ENCODE data around the gene DIP2C.

The DIP2C gene

GRCh38 chr10:569961-570627 lies 119.4 kb downstream of the DIP2C start:
- Histone ChIP-seq H3K27ac (no peak overlapping the region), H3K27me3 (replicated peaks) (no peaks in the 10 kb centered on the region), H3K4me3 (ENCODE audit: low read depth, low read length) (no peak overlapping the region), H3K36me3 (replicated peaks) (no peaks in the 10 kb centered on the region)
- no peak for DNase-seq
- TF ChIP-seq, protein P1, sequence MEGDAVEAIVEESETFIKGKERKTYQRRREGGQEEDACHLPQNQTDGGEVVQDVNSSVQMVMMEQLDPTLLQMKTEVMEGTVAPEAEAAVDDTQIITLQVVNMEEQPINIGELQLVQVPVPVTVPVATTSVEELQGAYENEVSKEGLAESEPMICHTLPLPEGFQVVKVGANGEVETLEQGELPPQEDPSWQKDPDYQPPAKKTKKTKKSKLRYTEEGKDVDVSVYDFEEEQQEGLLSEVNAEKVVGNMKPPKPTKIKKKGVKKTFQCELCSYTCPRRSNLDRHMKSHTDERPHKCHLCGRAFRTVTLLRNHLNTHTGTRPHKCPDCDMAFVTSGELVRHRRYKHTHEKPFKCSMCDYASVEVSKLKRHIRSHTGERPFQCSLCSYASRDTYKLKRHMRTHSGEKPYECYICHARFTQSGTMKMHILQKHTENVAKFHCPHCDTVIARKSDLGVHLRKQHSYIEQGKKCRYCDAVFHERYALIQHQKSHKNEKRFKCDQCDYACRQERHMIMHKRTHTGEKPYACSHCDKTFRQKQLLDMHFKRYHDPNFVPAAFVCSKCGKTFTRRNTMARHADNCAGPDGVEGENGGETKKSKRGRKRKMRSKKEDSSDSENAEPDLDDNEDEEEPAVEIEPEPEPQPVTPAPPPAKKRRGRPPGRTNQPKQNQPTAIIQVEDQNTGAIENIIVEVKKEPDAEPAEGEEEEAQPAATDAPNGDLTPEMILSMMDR (IDR thresholded peaks at IDR 0.05; ENCODE audit: low read depth, low read length, missing control alignments) = no peak
- in situ Hi-C loops (cut with HindIII; ENCODE audit: low pct_ligation_motif_present, low sequenced_read_pairs) = no loop called here

DNA sequence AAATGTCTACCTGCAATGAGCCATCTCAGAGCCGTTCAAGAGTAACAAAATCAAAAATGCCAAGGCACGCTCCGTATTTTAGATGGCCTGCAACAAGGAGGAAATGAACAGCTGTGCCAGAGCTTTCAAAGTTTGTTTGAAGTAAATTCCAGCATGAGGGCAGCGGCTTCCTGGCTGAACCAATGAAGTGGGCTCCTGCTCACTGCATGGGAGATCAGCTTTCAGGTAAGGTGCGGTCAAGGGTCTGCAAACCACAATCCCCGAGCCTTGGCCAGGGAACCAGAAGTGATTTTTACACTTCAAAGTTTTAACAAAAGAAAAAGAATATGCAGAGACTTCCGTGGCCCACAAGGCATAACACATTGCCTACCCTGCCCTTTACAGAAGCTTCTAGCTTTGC lies 120.6 kb downstream of the DIP2C start:
- no peak overlapping the region for H3K27ac ChIP-seq
- H3K4me3 ChIP-seq (ENCODE audit: low read depth, low read length) = no peak overlapping the region
- in situ Hi-C loops (cut with HindIII; ENCODE audit: low pct_ligation_motif_present, low sequenced_read_pairs) = no loop called here
- H3K27me3 ChIP-seq (replicated peaks) = no peaks in the 10 kb centered on the region
- no peaks in the 10 kb centered on the region for H3K36me3 ChIP-seq (replicated peaks)
- TF ChIP-seq, protein P1 (IDR thresholded peaks at IDR 0.05; ENCODE audit: low read depth, low read length, missing control alignments) = no peak
- no peak for DNase-seq

DNA sequence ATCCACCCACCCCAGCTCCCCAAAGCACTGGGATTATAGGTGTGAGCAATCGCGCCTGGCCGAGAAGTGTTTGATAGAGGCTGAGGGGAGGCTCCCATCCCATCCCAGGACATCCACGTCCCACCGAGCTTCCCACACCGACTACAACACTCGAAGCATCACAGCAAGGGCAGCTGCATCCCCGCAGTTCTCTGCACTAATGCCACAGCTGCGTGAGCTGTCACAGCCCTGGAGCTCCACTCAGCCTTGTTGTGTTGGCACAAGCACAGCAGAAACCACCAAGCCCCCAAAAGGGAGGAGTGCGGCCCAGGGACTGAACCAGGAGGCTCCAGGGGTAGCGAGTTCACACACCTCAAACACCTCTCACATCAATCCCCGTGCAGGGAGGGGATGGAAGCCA lies 121.6 kb downstream of the DIP2C start:
- Histone ChIP-seq H3K27me3 (replicated peaks) (no peaks in the 10 kb centered on the region), H3K27ac (no peak overlapping the region), H3K36me3 (replicated peaks) (no peaks in the 10 kb centered on the region), H3K4me3 (ENCODE audit: low read depth, low read length) (no peak overlapping the region)
- TF ChIP-seq, protein P1 (IDR thresholded peaks at IDR 0.05; ENCODE audit: low read depth, low read length, missing control alignments) = no peak
- in situ Hi-C loops (cut with HindIII; ENCODE audit: low pct_ligation_motif_present, low sequenced_read_pairs) = no loop called here
- no peak for DNase-seq

DNA sequence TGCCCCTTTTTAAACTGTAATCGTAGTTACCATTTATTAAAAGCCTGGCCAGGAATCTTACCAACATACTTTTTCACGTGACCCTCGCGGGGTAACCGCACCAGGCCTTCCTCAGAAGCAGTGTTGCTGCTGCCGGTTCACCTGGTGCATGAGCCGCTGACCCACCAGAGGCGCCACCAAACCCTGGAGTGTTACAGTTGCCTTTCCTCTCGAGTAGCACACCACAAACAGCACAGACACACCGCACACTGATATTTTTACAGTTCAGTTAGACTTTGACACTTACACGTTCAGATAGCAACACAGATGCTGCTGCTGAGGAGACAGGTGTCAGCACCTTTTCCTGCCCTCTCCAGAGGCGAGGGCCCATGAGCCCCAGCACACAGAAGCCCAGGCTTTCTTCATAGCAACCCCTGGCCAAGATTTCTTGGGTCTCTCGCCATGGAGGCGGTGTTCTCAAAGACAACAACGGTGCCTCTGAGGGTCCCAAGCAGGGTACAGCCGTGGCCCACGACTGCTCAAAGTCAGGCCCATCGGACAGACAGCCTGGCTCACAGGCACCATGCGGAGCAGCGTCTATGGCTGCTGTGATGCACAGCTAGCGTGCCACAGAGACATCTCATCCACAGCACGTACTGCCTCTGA lies 123.1 kb downstream of the DIP2C start:
- Histone ChIP-seq H3K27ac (no peak overlapping the region), H3K36me3 (replicated peaks) (no peaks in the 10 kb centered on the region), H3K27me3 (replicated peaks) (no peaks in the 10 kb centered on the region), H3K4me3 (ENCODE audit: low read depth, low read length) (no peak overlapping the region)
- no peak for DNase-seq
- TF ChIP-seq, protein P1 (IDR thresholded peaks at IDR 0.05; ENCODE audit: low read depth, low read length, missing control alignments) = no peak
- in situ Hi-C loops (cut with HindIII; ENCODE audit: low pct_ligation_motif_present, low sequenced_read_pairs) = no loop called here

GRCh38 chr10:565676-566075 lies 123.8 kb downstream of the DIP2C start:
- Histone ChIP-seq H3K27me3 (replicated peaks) (no peaks in the 10 kb centered on the region), H3K27ac (no peak overlapping the region), H3K4me3 (ENCODE audit: low read depth, low read length) (no peak overlapping the region), H3K36me3 (replicated peaks) (no peaks in the 10 kb centered on the region)
- in situ Hi-C loops (cut with HindIII; ENCODE audit: low pct_ligation_motif_present, low sequenced_read_pairs) = no loop called here
- TF ChIP-seq, protein P1 (IDR thresholded peaks at IDR 0.05; ENCODE audit: low read depth, low read length, missing control alignments) = no peak
- DNase-seq = no peak

Measured in brain microvascular endothelial cell (primary cell).